NCI-H2107 treated with DMSO at 0.1 percent for 48 hours (cell line): ENCODE results near the gene ENO4.

Source experiments
- DNase-seq: peaks from one replicate; lab custom pipeline; 2025; ENCODE audit not compliant: unreplicated experiment; lab: John Stamatoyannopoulos, UW

Gene ENO4

GRCh38 chr10:116910910-116911309 lies 61.6 kb downstream of the ENO4 start:
- no peak for DNase-seq

GRCh38 chr10:116912162-116912561 lies 62.9 kb downstream of the ENO4 start:
- DNase-seq: no peak

- DNase-seq: no peak
Observed at GRCh38 chr10:116913695-116914094, 64.4 kb downstream of the ENO4 start.

GRCh38 chr10:116915340-116915739 lies 66.0 kb downstream of the ENO4 start:
- DNase-seq: no peak

GRCh38 chr10:116917481-116917880 lies 68.2 kb downstream of the ENO4 start:
- no peak for DNase-seq

GRCh38 chr10:116918583-116918982 lies 69.3 kb downstream of the ENO4 start:
- no peak for DNase-seq

GRCh38 chr10:116919164-116919563 lies 69.9 kb downstream of the ENO4 start:
- DNase-seq: no peak

GRCh38 chr10:116919706-116920105 lies 70.4 kb downstream of the ENO4 start:
- DNase-seq: no peak

- no peak for DNase-seq
Observed at GRCh38 chr10:116925056-116925455, 75.8 kb downstream of the ENO4 start.

- DNase-seq: no peak
Observed at GRCh38 chr10:116926426-116926825, 77.1 kb downstream of the ENO4 start.

GRCh38 chr10:116931806-116932205 lies 82.5 kb downstream of the ENO4 start:
- no peak for DNase-seq
